OCI-LY1 (cell line): ENCODE data around the gene RSL24D1.
A peak's percentile ranks its signal among the peaks of the same experiment; 100 is the strongest.
"Not testable (repeated sequence)": the region's sequence is repeated elsewhere in the genome, so short reads cannot be mapped to it uniquely, and the experiment has no call there.

Experiments used
- H2AFZ ChIP-seq: fragments of 200-600 bp; sonication (generic), shearing (Covaris generic); 2 replicates; pipeline ENCODE4 v1.6.0; 2014; ENCODE audit warnings: antibody characterized with exemption, mild to moderate bottlenecking, low read length
- H3F3A ChIP-seq: fragments of 200-600 bp; sonication (generic), shearing (Covaris generic); 2 replicates; pipeline ENCODE4 v1.6.0; 2014; ENCODE audit warnings: mild to moderate bottlenecking, antibody characterized with exemption, low read length, moderate library complexity; ENCODE audit not compliant: insufficient read depth
- H3K27ac ChIP-seq: fragments of 200-600 bp; sonication (generic); 2 replicates; pipeline ENCODE4 v1.5.1; 2014; ENCODE audit warnings: low read length, mixed run types, mild to moderate bottlenecking, low read depth; ENCODE audit not compliant: poor library complexity, severe bottlenecking
- H3K27me3 ChIP-seq: fragments of 200-600 bp; sonication (generic); 2 replicates; pipeline ENCODE4 v1.6.0; 2014; ENCODE audit warnings: antibody characterized with exemption, mild to moderate bottlenecking, low read length, moderate library complexity; ENCODE audit not compliant: insufficient read depth
- H3K36me3 ChIP-seq: fragments of 200-600 bp; sonication (generic); 2 replicates; pipeline ENCODE4 v1.6.1; 2014; ENCODE audit warnings: mild to moderate bottlenecking, antibody characterized with exemption, low read length, moderate library complexity, mixed read lengths; ENCODE audit not compliant: insufficient read depth
- H3K4me1 ChIP-seq: fragments of 200-600 bp; sonication (generic); 2 replicates; pipeline ENCODE4 v1.5.1; 2014; ENCODE audit warnings: mild to moderate bottlenecking, low read length, moderate library complexity; ENCODE audit not compliant: insufficient read depth, severe bottlenecking
- H3K4me2 ChIP-seq: fragments of 200-600 bp; sonication (generic), shearing (Covaris generic); 2 replicates; pipeline ENCODE4 v1.6.1; 2014; ENCODE audit warnings: low read length
- H3K4me3 ChIP-seq: fragments of 200-600 bp; sonication (generic); 2 replicates; pipeline ENCODE4 v1.5.1; 2014; ENCODE audit warnings: low read length, low read depth, mild to moderate bottlenecking, mixed read lengths; ENCODE audit not compliant: poor library complexity, severe bottlenecking
- H3K79me2 ChIP-seq: fragments of 200-600 bp; shearing (Covaris generic); 2 replicates; pipeline ENCODE4 v1.6.1; 2016; ENCODE audit warnings: mixed run types, low read length, mixed read lengths; ENCODE audit not compliant: insufficient read depth
- H3K9ac ChIP-seq: fragments of 200-600 bp; sonication (generic), shearing (Covaris generic); 2 replicates; pipeline ENCODE4 v1.6.1; 2014; ENCODE audit warnings: mild to moderate bottlenecking, low read length, mixed read lengths
- H3K9me2 ChIP-seq: fragments of 200-600 bp; sonication (generic), shearing (Covaris generic); 2 replicates; pipeline ENCODE4 v1.6.1; 2014; ENCODE audit warnings: low read depth, mild to moderate bottlenecking, low read length, mixed read lengths
- H3K9me3 ChIP-seq: fragments of 200-600 bp; shearing (Covaris generic); 2 replicates; pipeline ENCODE4 v1.6.1; 2014; ENCODE audit warnings: low read length, mixed read lengths
- H4K20me1 ChIP-seq: fragments of 200-600 bp; sonication (generic), shearing (Covaris generic); 2 replicates; pipeline ENCODE4 v1.6.0; 2016; ENCODE audit warnings: mild to moderate bottlenecking, low read length; ENCODE audit not compliant: insufficient read depth
- EZH2 ChIP-seq: fragments of 200-600 bp; sonication (generic), shearing (Covaris generic); IDR thresholded peaks from 2 replicates; pipeline ENCODE4 v1.8.0; 2017; ENCODE audit warnings: borderline replicate concordance, mixed run types, mild to moderate bottlenecking, antibody characterized with exemption, low read length, moderate library complexity, mixed read lengths
- TF ChIP-seq, protein P1 (sequence below): fragments of 200-600 bp; sonication (generic), shearing (Covaris generic); IDR thresholded peaks from 2 replicates; pipeline ENCODE4 v1.5.1; 2017; ENCODE audit warnings: mild to moderate bottlenecking, antibody characterized with exemption, low read length, moderate library complexity, mixed read lengths

RSL24D1 gene

DNA sequence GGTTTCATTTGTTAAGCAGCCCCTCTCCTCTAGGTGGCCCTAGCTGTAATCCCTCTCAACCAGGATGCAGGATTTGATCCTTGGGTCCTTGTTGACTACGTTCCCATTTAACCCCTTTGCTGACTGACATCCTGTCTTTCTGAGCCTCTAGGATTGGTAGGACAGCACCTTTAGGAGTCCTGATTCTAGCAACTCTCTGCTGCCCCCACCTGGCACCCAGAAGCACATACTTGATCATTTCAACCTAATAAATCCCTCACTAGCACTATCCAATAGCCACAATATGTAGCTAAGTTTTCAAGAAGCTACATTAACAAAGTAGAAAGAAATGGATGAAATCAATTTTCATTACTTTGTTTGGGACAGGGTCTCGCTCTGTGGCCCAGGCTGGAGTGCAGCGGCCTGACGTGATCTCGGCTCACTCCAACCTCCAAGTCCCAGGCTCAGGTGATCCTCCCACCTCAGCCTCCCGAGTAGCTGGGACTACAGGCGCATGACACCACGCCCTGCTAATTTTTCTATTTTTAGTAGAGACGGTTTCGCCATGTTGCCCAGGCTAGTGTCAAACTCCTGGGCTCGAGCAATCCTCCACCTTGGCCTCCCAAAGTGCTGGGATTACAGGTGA lies 28.3 kb downstream of the RSL24D1 start:
- Histone ChIP-seq H3K27me3 (no peaks in the 10 kb centered on the region), H3K4me3 (no peak overlapping the region), H3K9me2 (no peaks in the 10 kb centered on the region), H3F3A (no peaks in the 10 kb centered on the region), H3K9me3 (no peaks in the 10 kb centered on the region), H3K9ac (no peak overlapping the region), H4K20me1 (no peaks in the 10 kb centered on the region), H3K36me3 (no peaks in the 10 kb centered on the region), H2AFZ (no peak overlapping the region), H3K4me1 (no peaks in the 10 kb centered on the region), H3K27ac (no peak overlapping the region), H3K79me2 (no peaks in the 10 kb centered on the region), H3K4me2 (no peak overlapping the region)
- no peak for TF ChIP-seq EZH2
- TF ChIP-seq, protein P1, sequence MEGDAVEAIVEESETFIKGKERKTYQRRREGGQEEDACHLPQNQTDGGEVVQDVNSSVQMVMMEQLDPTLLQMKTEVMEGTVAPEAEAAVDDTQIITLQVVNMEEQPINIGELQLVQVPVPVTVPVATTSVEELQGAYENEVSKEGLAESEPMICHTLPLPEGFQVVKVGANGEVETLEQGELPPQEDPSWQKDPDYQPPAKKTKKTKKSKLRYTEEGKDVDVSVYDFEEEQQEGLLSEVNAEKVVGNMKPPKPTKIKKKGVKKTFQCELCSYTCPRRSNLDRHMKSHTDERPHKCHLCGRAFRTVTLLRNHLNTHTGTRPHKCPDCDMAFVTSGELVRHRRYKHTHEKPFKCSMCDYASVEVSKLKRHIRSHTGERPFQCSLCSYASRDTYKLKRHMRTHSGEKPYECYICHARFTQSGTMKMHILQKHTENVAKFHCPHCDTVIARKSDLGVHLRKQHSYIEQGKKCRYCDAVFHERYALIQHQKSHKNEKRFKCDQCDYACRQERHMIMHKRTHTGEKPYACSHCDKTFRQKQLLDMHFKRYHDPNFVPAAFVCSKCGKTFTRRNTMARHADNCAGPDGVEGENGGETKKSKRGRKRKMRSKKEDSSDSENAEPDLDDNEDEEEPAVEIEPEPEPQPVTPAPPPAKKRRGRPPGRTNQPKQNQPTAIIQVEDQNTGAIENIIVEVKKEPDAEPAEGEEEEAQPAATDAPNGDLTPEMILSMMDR: peak; percentile 95

- H3K9me3 ChIP-seq: no peaks in the 10 kb centered on the region
- H3K27me3 ChIP-seq: no peaks in the 10 kb centered on the region
- no peaks in the 10 kb centered on the region for H3K79me2 ChIP-seq
- no peak overlapping the region for H3K27ac ChIP-seq
- no peaks in the 10 kb centered on the region for H3K4me1 ChIP-seq
- no peak overlapping the region for H3K4me2 ChIP-seq
- H3K9me2 ChIP-seq: no peaks in the 10 kb centered on the region
- H4K20me1 ChIP-seq: no peaks in the 10 kb centered on the region
- H2AFZ ChIP-seq: no peak overlapping the region
- no peak overlapping the region for H3K9ac ChIP-seq
- TF ChIP-seq EZH2: no peak
- TF ChIP-seq, protein P1: no peak
- no peak overlapping the region for H3K4me3 ChIP-seq
- no peaks in the 10 kb centered on the region for H3F3A ChIP-seq
- H3K36me3 ChIP-seq: no peaks in the 10 kb centered on the region
These were observed 32.5 kb downstream of the RSL24D1 start for GRCh38 chr15:55164284-55164683.

GRCh38 chr15:55151631-55152030 lies 45.1 kb downstream of the RSL24D1 start:
- Histone ChIP-seq H4K20me1 (no peaks in the 10 kb centered on the region), H3K9me3 (no peaks in the 10 kb centered on the region), H3K4me1 (no peaks in the 10 kb centered on the region), H3K79me2 (no peaks in the 10 kb centered on the region), H3K4me2 (no peak overlapping the region), H3K36me3 (no peaks in the 10 kb centered on the region), H3K27me3 (no peaks in the 10 kb centered on the region), H3K27ac (no peak overlapping the region), H3K9ac (no peak overlapping the region), H2AFZ (no peak overlapping the region), H3K4me3 (no peak overlapping the region), H3K9me2 (no peaks in the 10 kb centered on the region), H3F3A (no peaks in the 10 kb centered on the region)
- no peak for TF ChIP-seq EZH2
- TF ChIP-seq, protein P1: no peak

- not testable (repeated sequence) for H3F3A ChIP-seq, H3K4me1 ChIP-seq, H3K4me3 ChIP-seq, H3K9me3 ChIP-seq, H4K20me1 ChIP-seq, H3K36me3 ChIP-seq, H3K27me3 ChIP-seq, H3K9ac ChIP-seq, H3K79me2 ChIP-seq, H3K4me2 ChIP-seq, H3K9me2 ChIP-seq, H3K27ac ChIP-seq, H2AFZ ChIP-seq
These were observed 53.6 kb downstream of the RSL24D1 start for GRCh38 chr15:55143132-55143531.
